Activated T-cell treated with anti-CD3 and anti-CD28 coated beads, Interleukin-2, amount 50 U/mL, for 4 hours (primary cell): ENCODE data around the gene SSNA1. TPM values are rescaled to one million over a fixed set of nuclear protein-coding genes. Genes with fewer than 3 reads are reported as not detected.
A peak's percentile ranks its signal among the peaks of the same experiment; 100 is the strongest.

Experiments used
- ATAC-seq, 2 donors: fragments of 200-7000 bp; cut with Tn5 transposase; one replicate each; pipeline ENCODE4 v1.10.0; 2021
- DNase-seq: peaks from one replicate; pipeline ENCODE4 v3.0.0-alpha.2; 2020
- H3K27me3 Mint-ChIP-seq: one replicate; pipeline ENCODE4 v1.8.0; 2021; ENCODE audit warnings: low read depth, mixed read lengths
- H3K36me3 Mint-ChIP-seq: one replicate; pipeline ENCODE4 v1.8.0; 2022; ENCODE audit warnings: mixed read lengths; ENCODE audit not compliant: insufficient read depth
- H3K4me1 Mint-ChIP-seq: one replicate; pipeline ENCODE4 v1.8.0; 2021; ENCODE audit warnings: low read depth, mixed read lengths
- H3K4me3 Mint-ChIP-seq: one replicate; pipeline ENCODE4 v1.8.0; 2021; ENCODE audit warnings: mild to moderate bottlenecking, moderate library complexity, mixed read lengths
- H3K9me3 Mint-ChIP-seq: one replicate; pipeline ENCODE4 v1.8.0; 2021; ENCODE audit warnings: mixed read lengths
- total RNA-seq, 3 donors: library from RNA; stranded (reverse); gene quantifications; one replicate each; pipeline ENCODE4 v1.2.1, GENCODE V29; 2021

Gene SSNA1
- total RNA-seq, 3 donors from 2014 or later = 144 to 156 (median 150) TPM

GRCh38 chr9:137228968-137229896 lies 40.8 kb downstream of the SSNA1 start:
- no peaks in the 10 kb centered on the region for H3K9me3 Mint-ChIP-seq

GRCh38 chr9:137229903-137230704 lies 41.6 kb downstream of the SSNA1 start:
- Mint-ChIP-seq H3K4me3 (no peak overlapping the region), H3K4me1 (peaks cover 3% of the 10 kb centered on the region), H3K36me3 (no peaks in the 10 kb centered on the region), H3K27me3 (peaks cover 10% of the 10 kb centered on the region), H3K9me3 (no peaks in the 10 kb centered on the region)
- DNase-seq (no peak), ATAC-seq (no peak)

More at GRCh38 chr9:137228968-137229896, 40.8 kb downstream of the SSNA1 start:
- ATAC-seq (no peak), DNase-seq (no peak)
- H3K4me1 Mint-ChIP-seq = peaks cover 3% of the 10 kb centered on the region
- no peaks in the 10 kb centered on the region for H3K36me3 Mint-ChIP-seq
- no peak overlapping the region for H3K4me3 Mint-ChIP-seq
- H3K27me3 Mint-ChIP-seq = peaks cover 8% of the 10 kb centered on the region

DNA sequence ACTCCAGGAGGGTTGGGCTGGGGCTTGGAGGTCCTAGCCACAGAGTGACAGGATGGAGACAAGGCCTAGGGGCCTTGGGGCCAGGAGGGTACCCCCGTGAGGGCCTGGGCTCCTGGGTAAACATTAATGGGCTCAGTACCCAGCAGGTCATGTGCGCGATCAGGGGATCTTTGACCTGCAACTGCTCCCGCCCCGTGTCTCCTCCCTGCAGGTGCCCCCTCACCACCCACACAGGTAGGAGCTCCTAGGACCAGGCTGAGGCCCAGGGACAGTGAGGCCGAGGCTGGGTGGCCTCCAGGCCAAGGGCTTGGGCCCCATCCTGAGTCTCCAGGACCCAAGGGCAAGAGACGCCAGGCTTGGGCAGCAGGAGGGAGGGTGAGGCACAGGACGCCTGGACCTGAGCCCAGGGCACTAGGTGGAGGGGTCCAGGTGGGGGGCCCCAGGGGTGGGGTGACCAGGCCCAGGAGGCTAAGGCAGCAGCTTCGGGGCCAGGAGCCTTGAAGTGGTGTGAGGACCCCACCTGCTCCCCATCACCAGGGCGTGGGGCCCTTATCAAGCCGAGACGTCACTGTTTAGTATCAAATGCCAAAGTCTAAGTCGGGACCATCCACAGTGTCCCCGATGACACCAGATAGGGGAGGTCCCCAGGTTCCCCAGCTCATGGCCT lies 42.4 kb downstream of the SSNA1 start, which contains the start of gene SLC34A3:
Gene SLC34A3 (plus strand): TSS at position 197 of the 667 bp plus-strand sequence. CDS start 802 bp downstream, outside the sequence.
- ATAC-seq (no peak), DNase-seq (no peak)
- H3K27me3 Mint-ChIP-seq = peaks cover 10% of the 10 kb centered on the region
- no peaks in the 10 kb centered on the region for H3K36me3 Mint-ChIP-seq
- H3K9me3 Mint-ChIP-seq = no peaks in the 10 kb centered on the region
- H3K4me1 Mint-ChIP-seq = peaks cover 3% of the 10 kb centered on the region
- H3K4me3 Mint-ChIP-seq = no peak within 1 kb of the TSS

DNA sequence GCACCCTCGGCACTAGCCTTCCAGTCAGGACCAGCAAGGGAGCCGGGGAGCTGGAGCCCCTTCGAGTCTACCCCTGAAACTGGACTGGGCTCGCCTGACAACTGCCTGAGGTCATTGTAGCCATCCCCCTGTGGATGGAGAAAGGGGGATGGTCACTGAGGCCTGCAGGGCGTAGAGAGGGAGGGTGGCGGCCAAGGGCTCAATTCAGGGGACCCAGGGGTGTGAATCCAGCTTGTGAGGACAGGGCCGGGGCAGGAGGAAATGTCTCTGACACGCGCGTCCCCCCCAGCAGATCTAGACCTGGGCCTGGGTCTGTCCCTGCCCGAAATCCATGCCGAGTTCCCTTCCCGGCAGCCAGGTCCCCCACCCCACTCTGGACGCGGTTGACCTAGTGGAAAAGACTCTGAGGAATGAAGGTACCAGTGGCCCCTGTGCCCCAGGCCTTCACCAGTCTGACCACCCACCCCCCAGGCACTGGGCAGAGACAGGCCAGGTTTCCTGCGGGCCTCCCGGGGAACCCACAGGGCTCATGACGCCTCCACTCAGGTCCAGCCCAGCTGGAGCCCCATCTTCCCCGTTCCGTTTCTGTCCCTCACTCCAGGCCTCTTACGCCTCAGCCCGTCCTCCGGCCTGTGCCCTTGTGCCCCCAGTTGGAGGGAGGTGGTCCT lies 43.0 kb downstream of the SSNA1 start:
- DNase-seq (no peak), ATAC-seq (no peak)
- no peaks in the 10 kb centered on the region for H3K9me3 Mint-ChIP-seq
- H3K4me3 Mint-ChIP-seq = no peak overlapping the region
- peaks cover 10% of the 10 kb centered on the region for H3K27me3 Mint-ChIP-seq
- H3K4me1 Mint-ChIP-seq = peaks cover 3% of the 10 kb centered on the region
- H3K36me3 Mint-ChIP-seq = no peaks in the 10 kb centered on the region

DNA sequence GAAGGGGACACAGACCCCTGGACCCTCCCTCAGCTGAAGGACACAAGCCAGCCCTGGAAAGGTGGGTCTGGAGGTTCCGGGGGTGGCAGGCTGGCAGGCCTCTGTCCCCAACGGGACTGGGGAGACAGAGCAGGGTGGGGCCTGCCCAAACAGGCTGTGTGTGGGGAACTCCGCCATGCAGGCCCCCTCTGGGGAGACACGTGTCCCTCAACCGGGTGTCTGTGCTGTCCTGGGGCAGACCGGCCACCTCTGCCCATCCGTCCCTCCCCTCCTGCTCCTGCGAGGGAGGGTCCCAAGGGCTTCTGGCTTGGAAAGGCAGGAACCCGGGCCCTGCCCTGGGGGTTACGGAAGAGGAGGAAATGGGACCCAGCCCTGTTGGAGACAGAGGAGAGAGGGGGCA lies 43.6 kb downstream of the SSNA1 start:
- H3K36me3 Mint-ChIP-seq = no peaks in the 10 kb centered on the region
- peaks cover 3% of the 10 kb centered on the region for H3K4me1 Mint-ChIP-seq
- H3K4me3 Mint-ChIP-seq = no peak overlapping the region
- DNase-seq (no peak), ATAC-seq (no peak)
- H3K27me3 Mint-ChIP-seq = peaks cover 10% of the 10 kb centered on the region
- H3K9me3 Mint-ChIP-seq = no peaks in the 10 kb centered on the region

DNA sequence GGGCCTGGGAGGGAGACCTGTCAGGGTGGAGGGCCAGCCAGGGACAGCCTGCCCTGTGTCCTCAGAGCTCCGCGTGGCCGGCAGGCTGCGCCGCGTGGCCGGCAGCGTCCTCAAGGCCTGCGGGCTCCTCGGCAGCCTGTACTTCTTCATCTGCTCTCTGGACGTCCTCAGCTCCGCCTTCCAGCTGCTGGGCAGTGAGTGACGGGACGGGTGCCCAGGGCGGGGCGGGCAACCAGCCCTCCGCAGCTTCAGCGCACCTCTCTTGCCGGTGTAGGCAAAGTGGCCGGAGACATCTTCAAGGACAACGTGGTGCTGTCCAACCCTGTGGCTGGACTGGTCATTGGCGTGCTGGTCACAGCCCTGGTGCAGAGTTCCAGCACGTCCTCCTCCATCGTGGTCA lies 44.0 kb downstream of the SSNA1 start:
- DNase-seq (no peak), ATAC-seq (no peak)
- Mint-ChIP-seq H3K4me1 (peaks cover 2% of the 10 kb centered on the region), H3K4me3 (no peak overlapping the region), H3K27me3 (peaks cover 9% of the 10 kb centered on the region), H3K36me3 (no peaks in the 10 kb centered on the region), H3K9me3 (no peaks in the 10 kb centered on the region)

GRCh38 chr9:137233143-137233980 lies 44.9 kb downstream of the SSNA1 start:
- no peak for ATAC-seq
- H3K27me3 Mint-ChIP-seq = peaks cover 7% of the 10 kb centered on the region
- H3K9me3 Mint-ChIP-seq = no peaks in the 10 kb centered on the region
- no peak overlapping the region for H3K4me3 Mint-ChIP-seq
- H3K4me1 Mint-ChIP-seq = peaks cover 2% of the 10 kb centered on the region
- DNase-seq = no peak
- H3K36me3 Mint-ChIP-seq = no peaks in the 10 kb centered on the region

DNA sequence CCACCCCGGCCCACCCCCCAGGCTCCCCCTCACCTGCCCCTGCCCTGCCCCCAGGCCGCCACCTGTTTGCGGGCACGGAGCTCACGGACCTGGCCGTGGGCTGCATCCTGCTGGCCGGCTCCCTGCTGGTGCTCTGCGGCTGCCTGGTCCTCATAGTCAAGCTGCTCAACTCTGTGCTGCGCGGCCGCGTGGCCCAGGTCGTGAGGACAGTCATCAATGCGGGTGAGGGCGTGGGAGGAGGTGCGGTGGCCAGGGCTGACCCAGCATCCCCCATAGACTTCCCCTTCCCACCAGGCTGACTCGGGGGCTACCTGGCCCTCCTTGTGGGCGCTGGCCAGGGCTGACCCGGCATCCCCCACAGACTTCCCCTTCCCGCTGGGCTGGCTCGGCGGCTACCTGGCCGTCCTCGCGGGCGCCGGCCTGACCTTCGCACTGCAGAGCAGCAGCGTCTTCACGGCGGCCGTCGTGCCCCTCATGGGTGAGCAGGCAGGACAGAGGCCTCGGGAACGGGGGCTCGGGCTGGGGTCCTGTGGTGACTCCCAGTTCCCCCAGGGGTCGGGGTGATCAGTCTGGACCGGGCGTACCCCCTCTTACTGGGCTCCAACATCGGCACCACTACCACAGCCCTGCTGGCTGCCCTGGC lies 45.7 kb downstream of the SSNA1 start:
- ATAC-seq (no peak), DNase-seq (no peak)
- H3K4me3 Mint-ChIP-seq = no peak overlapping the region

DNA sequence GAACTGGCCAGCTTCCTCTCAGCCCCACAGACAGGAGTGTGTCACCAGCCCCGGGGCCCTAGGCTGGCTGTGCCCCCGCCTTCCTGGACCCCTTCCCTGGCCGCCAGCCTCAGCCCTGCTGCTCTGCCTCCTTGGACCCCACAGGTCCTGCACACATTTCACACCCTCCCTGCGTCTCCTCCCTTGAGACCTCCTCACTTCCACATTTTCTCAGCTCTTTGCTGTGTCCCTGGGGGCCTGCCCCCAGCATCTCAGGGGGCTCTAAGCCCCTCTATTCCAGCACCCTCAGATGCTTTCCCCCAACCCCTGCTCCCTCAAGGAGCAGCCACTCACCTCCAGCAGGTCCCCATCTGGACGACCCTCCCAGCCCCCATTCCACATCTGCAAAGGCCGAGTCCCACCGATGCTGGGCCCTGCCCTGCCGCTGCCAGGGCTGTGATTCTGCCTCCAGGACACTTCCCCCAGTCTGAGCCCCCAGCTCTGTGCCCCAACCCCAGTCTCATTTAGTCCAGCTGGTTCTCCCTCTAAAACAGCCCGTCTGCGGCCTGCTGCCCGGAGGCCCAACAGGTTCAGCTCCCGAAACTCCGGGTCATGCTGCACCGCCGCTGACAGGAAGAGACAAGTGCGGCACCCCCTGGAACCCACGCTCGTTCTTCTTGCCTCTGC lies 46.4 kb downstream of the SSNA1 start:
- Mint-ChIP-seq H3K36me3 (no peaks in the 10 kb centered on the region), H3K9me3 (no peaks in the 10 kb centered on the region), H3K4me3 (no peak overlapping the region), H3K4me1 (peaks cover 13% of the 10 kb centered on the region), H3K27me3 (peaks cover 4% of the 10 kb centered on the region)
- no peak for ATAC-seq
- DNase-seq = no peak

More for the DNA sequence above, 45.7 kb downstream of the SSNA1 start:
- H3K4me1 Mint-ChIP-seq = peaks cover 8% of the 10 kb centered on the region
- peaks cover 4% of the 10 kb centered on the region for H3K27me3 Mint-ChIP-seq
- H3K36me3 Mint-ChIP-seq = no peaks in the 10 kb centered on the region
- no peaks in the 10 kb centered on the region for H3K9me3 Mint-ChIP-seq

DNA sequence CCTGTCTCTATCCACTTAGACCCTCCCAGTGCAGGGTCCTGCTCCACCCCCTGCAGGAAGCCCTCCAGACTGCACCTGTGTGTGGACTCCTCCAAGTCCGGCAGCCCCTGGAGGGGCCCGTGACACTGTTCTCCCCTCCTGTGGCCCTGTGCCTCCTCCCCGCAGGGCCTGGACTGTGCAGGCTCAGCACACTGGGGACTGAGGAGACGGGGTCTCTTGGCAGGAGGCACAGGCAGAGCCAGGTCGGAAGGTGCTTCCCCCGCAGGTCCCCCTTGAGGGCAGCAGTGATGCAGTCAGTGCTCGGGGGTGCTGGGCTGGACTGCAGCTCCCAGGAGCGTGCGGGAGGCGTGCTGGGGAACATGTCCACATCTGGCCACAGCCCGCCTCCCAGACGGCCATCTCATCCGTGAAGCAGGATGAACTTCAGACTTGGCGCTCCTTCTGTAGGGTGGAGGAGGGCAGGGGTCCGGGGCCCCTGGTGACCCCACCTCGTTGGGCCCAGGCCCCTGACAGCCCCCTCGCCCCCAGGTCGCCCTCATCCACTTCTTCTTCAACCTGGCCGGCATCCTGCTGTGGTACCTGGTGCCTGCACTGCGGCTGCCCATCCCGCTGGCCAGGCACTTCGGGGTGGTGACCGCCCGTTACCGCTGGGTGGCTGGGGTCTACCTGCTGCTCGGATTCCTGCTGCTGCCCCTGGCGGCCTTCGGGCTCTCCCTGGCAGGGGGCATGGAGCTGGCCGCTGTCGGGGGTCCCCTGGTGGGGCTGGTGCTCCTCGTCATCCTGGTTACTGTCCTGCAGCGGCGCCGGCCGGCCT lies 47.2 kb downstream of the SSNA1 start:
- Mint-ChIP-seq H3K9me3 (no peaks in the 10 kb centered on the region), H3K36me3 (no peaks in the 10 kb centered on the region), H3K27me3 (peaks cover 4% of the 10 kb centered on the region), H3K4me3 (no peak overlapping the region), H3K4me1 (peaks cover 13% of the 10 kb centered on the region)
- DNase-seq = no peak
- ATAC-seq = no peak

GRCh38 chr9:137236238-137236935 lies 47.9 kb downstream of the SSNA1 start:
- Mint-ChIP-seq H3K4me3 (no peak overlapping the region), H3K27me3 (peaks cover 4% of the 10 kb centered on the region), H3K4me1 (peaks cover 13% of the 10 kb centered on the region), H3K9me3 (no peaks in the 10 kb centered on the region), H3K36me3 (no peaks in the 10 kb centered on the region)
- ATAC-seq (peak; percentile 26 to 32), DNase-seq (peak; percentile 93)
